DMS153 (cell line): ENCODE results near the gene CSTF3.
"Not testable (repeated sequence)": the region's sequence is repeated elsewhere in the genome, so short reads cannot be mapped to it uniquely, and the experiment has no call there.

Experiments used
- DNase-seq: peaks from one replicate; lab custom pipeline; 2025; lab: John Stamatoyannopoulos, UW

The CSTF3 gene

GRCh38 chr11:33160587-33160986, 693 bp downstream of the CSTF3 start:
- no peak for DNase-seq

DNA sequence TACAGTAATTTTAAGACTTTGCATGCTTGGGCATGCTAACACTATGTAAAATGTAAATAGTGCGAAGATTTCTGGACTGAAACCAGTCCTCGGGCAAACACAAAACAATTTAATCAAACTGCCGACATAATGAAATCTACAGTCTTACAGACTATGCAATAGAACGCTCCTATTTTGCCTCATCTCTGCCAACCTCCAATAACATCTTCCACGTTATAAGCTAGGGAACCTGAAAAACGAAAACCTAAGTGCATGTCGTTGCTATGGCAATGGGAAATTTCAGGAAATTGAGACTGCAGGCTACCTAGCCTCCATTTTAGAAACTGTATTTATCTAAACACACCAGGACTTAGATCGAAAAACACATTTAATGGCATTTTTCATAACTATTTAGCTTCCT, 1.1 kb downstream of the CSTF3 start:
- DNase-seq, result no peak

GRCh38 chr11:33159378-33159867, 1.9 kb downstream of the CSTF3 start:
- not testable (repeated sequence) for DNase-seq

GRCh38 chr11:33158596-33159275, 2.5 kb downstream of the CSTF3 start:
- DNase-seq, result no peak

GRCh38 chr11:33157103-33158027, 3.9 kb downstream of the CSTF3 start:
- no peak for DNase-seq

DNA sequence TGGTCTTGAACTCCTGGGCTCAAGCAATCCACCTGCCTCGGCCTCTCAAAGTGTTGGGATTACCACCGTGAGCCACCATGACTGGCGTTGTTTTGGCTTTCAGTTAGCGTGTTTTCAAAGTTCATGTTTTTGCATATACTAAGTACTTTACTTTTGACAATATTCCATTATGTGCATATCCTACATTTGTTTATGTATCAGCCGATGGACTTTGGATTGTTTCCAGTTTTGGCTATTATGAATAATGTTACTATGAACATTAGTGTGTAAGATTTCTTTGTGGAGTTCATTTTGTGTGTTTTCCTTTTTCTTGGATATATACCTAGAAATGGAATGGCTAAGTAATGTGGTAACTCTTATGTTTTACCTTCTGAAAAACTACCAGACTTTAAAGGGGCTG, 9.9 kb downstream of the CSTF3 start:
- DNase-seq, result no peak

DNA sequence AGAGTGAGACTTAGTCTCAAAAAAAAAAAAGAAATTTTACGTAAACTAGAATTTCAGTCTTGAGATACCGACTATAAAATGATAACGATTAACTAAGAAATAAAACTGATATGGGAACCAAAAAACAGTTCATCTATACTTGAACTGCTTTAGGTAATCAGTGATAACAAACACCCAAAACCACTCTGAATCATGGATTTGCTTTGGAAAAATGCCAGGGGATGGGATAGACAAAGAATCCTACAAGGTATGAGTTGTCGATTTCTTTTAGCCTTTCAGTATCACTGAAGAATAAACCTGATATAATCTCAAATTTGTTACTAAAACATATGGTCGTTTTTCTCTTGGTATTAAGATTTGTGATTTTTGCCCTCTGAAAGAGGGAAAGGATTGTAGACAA, 13.7 kb downstream of the CSTF3 start:
- no peak for DNase-seq

DNA sequence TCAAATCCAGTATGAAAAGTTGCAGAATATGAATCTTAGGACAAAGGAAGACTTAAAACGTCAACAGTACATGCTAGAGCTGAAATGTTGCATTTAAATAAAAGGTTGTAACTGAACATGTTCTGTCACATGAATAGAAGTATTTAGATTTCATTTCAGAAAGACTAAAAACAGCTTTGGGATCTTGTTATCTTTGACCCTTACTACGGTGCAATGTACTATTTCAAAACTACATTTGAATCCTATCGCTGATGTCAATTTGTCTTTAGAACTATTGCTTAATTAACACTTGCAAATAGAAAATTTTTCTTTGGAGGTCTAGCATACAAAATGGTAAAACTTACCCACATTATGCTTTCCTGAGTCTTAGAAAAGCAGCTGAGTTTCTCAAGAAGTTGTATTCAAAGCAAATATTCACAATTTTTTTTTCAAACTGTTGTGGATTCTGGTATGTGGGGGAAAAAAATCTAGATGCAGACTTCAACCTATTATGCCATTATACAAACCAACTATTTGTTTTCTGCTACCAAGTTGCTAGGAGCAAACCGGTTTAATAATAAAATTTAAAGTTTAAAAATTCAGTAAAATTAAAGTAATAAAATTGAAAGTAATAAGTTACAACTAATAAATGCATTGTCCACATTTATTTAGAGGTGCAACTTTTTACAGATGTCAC, 25.4 kb downstream of the CSTF3 start:
- no peak for DNase-seq

DNA sequence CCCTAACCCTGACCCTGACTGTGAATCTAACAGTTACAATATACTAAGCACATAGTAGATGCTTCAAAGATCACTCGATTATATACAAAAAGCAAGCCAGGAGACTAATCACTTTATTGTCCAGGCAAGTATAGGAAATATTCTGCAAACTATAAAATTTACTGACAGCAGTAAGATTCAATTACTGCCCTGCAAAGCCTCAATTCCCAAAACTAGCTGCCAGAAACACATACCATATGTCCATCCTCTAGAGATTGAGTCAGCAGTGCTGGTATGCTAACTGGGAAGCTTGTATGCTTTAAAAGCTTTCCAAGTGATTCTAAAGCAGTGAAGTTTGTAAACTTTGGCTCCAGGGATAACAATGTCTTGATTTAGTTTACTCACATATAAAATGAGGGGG, 26.1 kb downstream of the CSTF3 start:
- no peak for DNase-seq

GRCh38 chr11:33134276-33134675, 27.0 kb downstream of the CSTF3 start:
- no peak for DNase-seq

GRCh38 chr11:33133761-33134160, 27.5 kb downstream of the CSTF3 start:
- no peak for DNase-seq

GRCh38 chr11:33132510-33132909, 28.8 kb downstream of the CSTF3 start:
- no peak for DNase-seq

- DNase-seq, result no peak
These were observed 32.5 kb downstream of the CSTF3 start for GRCh38 chr11:33128739-33129138.

DNA sequence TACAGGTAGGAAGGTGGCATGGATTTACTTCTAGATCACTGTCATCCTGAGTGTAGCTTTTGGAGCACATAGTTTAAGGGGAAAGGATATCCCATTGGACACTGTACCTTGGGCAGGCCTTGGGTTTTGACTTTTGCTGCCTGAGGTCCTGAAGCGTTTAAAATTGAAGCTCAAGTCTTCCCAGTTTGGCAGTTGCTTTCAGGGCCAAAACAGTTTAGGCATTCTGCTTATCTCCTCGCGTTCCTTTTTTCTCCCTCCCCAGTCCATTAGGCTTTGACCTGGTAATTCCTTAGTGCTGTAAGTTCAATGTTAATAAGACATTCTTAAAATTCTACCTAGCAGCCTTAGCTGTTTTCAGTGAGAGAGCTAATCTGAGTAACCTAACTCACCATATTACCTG, 35.7 kb downstream of the CSTF3 start:
- DNase-seq, result no peak

GRCh38 chr11:33125025-33125424, 36.3 kb downstream of the CSTF3 start:
- DNase-seq, result no peak

DNA sequence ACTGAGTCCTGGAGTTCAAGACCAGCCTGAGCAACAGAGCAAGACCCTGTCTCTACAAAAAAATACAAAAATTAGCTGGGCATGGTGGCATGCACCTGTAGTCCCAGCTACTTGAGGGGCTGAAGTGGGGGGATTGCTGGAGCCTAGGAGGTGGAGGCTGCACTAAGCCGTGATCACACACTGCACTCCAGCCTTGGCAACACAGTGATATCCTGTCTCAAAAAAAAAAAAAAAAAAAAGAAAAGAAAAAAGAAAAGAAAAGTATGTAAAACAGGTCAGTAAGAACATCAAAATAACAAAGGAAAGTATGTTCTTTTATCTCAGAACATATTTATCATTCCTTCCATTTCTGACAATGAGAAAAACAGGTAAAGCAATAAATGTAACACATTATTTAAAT, 38.6 kb downstream of the CSTF3 start:
- not testable (repeated sequence) for DNase-seq

- no peak for DNase-seq
These were observed 44.7 kb downstream of the CSTF3 start for GRCh38 chr11:33116535-33116934.

- DNase-seq, result no peak
These were observed 51.2 kb downstream of the CSTF3 start for GRCh38 chr11:33110083-33110482.

- DNase-seq, result no peak
These were observed 51.9 kb downstream of the CSTF3 start for GRCh38 chr11:33109294-33109895.

DNA sequence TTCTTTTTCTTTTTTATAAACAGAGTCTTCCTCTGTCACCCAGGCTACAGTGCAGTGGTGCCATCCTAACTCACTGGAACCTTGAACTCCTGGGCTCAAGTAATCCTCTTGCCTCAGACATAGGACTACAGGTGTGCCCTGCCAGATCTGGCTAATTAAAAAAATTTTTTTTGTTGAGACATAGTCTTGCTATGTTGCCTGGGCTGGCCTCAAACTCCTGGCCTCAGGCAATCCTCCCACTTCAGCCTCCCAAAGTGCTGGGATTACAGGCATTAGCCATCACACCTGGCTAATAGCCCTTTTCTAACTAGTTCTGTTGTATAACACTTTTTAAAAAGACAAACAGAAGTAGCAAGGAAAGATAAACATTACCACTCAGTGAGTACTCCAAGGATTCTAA, 57.4 kb downstream of the CSTF3 start:
- no peak for DNase-seq

GRCh38 chr11:33094157-33094556, 67.1 kb downstream of the CSTF3 start:
- no peak for DNase-seq

- DNase-seq, result no peak
These were observed 71.5 kb downstream of the CSTF3 start for GRCh38 chr11:33089776-33090175.
